ENCODE measurements around the gene MLEC.

MLEC gene

DNA sequence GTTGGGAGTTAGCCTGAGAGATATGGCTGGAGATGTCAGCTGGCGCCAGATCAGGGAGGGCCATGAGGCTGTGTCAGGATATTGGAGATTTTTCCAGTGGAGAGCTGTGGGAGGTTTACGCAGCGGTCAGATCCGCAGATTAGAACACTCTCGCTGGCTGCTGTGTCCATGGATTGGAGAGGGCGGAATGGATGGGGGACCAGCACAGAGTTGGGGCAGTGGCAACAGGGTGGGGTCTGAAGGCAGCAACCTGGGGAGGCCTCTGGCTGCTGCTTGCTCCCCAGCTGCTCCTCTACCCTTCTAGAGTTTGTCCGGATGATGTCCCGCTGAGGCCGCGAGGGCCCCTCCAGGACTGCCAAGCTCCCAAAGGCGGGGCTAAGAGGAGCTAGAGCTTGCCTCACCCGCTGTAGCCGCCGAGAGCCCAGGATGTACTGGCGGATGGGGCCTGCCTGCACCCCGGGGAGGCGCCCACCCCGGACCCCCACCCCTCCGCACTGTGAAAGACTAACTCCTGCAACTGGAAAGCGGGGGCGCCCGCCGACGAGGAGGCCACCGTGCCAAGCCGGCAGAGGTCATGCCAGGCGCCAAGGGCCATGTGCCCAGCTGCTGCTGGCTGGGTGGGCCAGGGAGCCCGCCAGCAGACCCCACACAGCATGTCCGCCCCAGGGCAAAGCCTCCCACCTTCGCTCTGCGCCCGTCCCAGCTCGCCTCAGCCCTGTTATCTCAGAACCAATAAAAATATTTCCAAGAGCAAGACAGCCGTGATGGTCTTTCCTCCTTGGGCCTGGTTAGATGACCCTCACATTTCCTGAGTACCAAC lies 20.2 kb upstream of the MLEC start:
- TF ChIP-seq, protein P1, sequence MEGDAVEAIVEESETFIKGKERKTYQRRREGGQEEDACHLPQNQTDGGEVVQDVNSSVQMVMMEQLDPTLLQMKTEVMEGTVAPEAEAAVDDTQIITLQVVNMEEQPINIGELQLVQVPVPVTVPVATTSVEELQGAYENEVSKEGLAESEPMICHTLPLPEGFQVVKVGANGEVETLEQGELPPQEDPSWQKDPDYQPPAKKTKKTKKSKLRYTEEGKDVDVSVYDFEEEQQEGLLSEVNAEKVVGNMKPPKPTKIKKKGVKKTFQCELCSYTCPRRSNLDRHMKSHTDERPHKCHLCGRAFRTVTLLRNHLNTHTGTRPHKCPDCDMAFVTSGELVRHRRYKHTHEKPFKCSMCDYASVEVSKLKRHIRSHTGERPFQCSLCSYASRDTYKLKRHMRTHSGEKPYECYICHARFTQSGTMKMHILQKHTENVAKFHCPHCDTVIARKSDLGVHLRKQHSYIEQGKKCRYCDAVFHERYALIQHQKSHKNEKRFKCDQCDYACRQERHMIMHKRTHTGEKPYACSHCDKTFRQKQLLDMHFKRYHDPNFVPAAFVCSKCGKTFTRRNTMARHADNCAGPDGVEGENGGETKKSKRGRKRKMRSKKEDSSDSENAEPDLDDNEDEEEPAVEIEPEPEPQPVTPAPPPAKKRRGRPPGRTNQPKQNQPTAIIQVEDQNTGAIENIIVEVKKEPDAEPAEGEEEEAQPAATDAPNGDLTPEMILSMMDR (IDR thresholded peaks at IDR 0.05): no peak

DNA sequence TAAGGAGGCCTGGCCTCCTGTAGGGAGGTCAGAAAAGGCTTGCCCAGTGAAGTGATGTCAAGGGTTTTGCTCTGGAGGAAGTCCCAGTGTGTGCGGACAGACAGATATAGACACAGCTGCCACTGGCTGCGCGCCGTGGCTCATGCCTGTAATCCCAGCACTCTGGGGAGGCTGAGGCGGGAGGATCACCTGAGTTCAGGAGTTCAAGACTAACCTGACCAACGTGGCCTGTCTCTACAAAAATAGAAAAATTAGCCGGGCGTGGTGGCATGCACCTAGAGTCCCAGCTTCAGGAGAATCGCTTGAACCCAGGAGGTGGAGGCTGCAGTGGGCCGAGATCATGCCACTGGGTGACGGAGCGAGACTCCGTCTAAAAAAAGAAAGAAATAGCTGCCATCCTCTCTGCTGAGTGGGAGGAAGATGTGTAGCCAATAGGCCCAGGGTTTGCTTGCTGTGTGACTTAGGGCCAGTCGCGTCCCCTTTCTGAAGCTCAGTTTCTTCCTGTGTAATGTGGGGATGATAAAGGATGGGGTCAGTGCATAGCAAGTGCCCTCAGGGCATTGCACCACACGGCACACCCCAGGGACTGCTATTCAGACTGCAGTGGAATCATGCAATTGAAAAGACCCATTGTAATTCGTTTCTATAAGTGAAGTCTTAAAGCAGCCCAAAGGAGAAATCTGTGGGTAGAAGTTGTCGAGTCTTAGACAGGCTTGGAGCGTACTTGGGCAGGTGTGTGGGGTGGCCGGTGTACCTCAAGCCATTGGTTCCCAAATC lies 18.7 kb upstream of the MLEC start:
- TF ChIP-seq, protein P1 (IDR thresholded peaks at IDR 0.05): no peak

DNA sequence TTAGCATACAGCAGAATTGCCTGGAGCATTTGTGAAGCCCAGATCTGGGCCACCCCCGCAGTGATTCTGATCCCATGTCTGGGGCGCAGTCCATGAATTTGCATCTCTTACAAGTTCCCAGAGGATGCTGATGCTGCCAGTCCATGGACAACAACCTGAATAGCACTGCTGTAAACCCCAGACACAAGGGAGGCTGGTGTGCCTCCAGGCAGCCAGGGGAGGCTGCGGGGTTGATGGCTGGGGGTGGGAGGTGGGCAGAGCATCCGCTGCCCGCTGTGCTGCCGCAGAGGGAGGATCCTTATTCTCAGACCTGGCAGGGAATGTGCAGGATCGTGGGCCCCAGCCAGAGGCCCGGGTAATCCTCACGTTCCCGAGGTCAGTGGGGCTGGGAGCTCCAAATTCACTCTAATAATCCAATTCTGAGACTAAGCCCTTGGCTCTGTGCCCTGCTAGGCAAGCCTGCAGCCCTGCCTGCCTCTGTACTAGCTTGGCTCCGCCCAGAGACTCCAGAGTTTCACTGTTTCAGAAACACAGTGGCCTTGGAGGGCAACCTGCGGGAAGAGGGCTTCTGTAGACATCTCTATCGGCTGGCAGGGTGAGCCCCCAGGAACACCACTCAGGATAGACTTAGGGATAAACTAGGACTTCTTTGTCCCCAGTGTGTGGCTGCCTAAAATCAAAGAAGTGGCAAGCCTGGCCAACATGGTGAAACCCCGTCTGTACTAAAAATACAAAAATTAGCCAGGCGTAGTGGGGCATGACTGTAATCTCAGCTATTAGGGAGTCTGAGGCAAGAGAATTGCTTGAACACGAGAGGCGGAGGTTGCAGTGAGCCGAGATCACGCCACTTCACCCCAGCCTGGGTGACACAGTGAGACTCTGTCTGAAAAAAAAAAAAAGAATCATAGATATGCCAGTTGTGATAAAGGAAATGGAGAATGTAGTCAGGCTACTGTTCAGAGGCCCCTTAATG lies 17.8 kb upstream of the MLEC start:
- TF ChIP-seq, protein P1 (IDR thresholded peaks at IDR 0.05): no peak

DNA sequence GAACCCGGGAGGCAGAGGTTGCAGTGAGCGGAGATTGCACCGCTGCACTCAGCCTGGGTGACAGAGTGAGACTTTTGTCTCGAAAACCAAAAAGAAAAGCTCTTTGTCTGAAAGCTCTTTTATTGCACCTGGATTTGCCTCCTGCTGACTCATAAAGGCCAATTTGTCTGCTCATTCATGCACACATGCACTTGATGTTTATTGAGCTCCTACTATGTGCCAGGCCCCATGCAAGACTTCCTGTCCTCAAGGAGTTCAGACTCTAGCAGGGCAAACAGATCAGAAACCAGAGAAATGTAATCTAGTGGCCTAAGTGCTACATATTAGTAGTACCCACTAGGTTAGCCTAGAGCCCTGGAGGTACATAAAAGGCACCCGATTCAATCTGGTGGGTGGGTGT lies 16.3 kb upstream of the MLEC start:
- TF ChIP-seq, protein P1 (IDR thresholded peaks at IDR 0.05): no peak

DNA sequence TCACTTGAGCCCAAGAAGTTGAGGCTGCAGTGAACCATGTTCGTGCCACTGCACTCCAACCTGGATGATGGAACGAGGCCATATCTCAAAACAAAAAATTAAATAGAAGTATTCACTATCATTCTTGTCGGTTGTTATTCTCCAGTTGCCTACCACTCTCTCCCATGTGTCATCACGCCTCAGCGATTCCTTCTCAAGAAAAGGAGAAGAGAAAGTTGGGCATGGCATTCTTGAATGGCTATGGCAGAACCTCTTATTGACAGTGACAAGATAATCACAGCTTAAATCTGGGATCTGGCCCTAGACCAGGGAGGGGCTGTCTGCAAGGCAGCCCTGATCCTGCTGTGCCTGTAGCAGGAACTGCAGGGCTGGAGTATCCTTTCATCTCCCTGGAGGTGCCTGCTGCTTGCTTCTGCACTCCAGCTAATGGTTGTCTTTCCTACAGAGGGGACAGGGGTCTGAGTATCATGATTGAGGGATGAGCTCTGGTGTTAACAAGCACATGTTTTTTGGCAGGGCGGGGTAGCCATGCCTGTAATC lies 12.8 kb upstream of the MLEC start:
- TF ChIP-seq, protein P1 (IDR thresholded peaks at IDR 0.05): no peak

DNA sequence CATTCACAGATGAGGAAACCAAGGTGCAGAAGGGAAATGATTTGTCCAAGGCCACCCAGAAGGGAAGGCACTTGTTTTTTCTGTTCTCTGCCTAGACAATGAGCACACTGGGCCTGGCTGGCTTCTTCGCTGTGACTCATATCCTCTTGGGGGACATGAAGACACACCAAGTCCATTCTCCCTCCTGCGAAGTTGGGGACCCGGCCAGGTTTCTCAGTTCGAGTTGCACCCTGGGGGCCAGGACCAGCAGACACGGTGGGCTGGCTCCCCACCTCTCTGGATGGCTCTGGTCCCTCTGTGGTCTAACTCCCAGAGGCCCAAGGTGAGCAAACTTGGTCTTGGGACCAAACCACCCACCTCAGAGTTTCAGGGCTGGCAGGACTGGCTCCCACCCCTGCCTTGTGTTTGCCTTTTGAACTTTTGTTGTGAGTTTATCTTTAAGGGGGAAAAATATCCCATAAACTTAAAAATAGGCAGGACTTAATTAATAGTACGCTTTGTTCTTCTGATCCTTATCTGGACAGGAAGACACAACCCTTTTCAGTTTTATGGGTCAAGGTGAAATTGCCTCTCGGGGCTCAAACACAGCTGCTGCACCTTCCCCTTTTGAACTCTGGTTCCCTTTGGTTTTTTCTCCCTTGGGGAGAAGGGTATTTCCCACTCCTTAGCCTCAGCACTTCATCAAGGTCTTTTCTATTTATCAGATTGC lies 9.0 kb upstream of the MLEC start:
- TF ChIP-seq, protein P1 (IDR thresholded peaks at IDR 0.05): no peak

All from LNCAP (cell line).